ENCODE measurements around the gene CTDP1. TPM values are rescaled to one million over a fixed set of nuclear protein-coding genes. Genes with fewer than 3 reads are reported as not detected.
A peak's percentile ranks its signal among the peaks of the same experiment; 100 is the strongest.

CTDP1 gene
- total and polyA plus RNA-seq, 7 experiments from 2014 or later, result 11.6 to 75.3 (median 41.2) TPM

DNA sequence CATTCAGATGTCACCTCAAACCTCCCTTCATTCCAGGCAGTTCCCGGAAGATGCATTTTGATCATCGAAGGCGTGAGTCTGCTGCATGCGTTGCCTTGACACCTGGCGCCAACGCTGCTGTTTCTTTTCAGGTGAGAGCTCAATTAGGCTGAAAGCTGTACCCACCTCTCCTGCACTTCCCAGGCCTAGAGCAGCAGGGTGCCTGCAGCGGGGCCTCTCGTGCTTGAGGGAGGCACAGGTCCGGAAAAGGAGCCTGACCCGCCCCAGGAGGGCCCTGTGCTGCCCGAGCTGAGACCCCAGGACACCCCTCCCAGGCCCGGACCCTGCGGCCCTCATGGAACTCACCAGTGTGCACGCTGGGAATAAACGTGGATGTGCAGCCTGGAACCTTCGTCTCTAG, 86.7 kb downstream of the CTDP1 start:
- peaks cover 3 to 23% (median 3%) of the 10 kb centered on the region in 5 donors for H3K36me3 Mint-ChIP-seq
- no peaks in the 10 kb centered on the region for H3K4me1 Mint-ChIP-seq
- no peak overlapping the region for H3K4me3 Mint-ChIP-seq
- Histone ChIP-seq H3K27me3 (ENCODE audit: control insufficient read depth in 2 of 2, insufficient read depth in 2 of 2, low read length in 2 of 2) (no peaks in the 10 kb centered on the region), H3K4me1 (ENCODE audit: control insufficient read depth in 2 of 2, insufficient read depth in 2 of 2, low read length in 2 of 2) (no peaks in the 10 kb centered on the region), H3K36me3 (ENCODE audit: control insufficient read depth in 2 of 3, insufficient read depth in 3 of 3, low read length in 3 of 3) (no peaks in the 10 kb centered on the region), H3K4me3 (ENCODE audit: low read length) (no peak overlapping the region), H3K27ac (ENCODE audit: low read depth, low read length) (no peak overlapping the region), H3K9me3 (ENCODE audit: control insufficient read depth in 2 of 3, low read length in 3 of 3) (peaks cover 0 to 20% (median 0%) of the 10 kb centered on the region in 3 experiments)
- ChIA-PET CTCF (no interaction called here), POLR2A (no interaction called here)
- peaks cover 6 to 51% (median 20%) of the 10 kb centered on the region in 11 donors for H3K9me3 Mint-ChIP-seq
- peaks cover 4 to 23% (median 14%) of the 10 kb centered on the region in 5 donors for H3K27me3 Mint-ChIP-seq
- no peak for ATAC-seq
- intact Hi-C loops (cut with micrococcal nuclease), result no loop called here
- peak in 1 of 9 donors; percentile 17 for DNase-seq
- no peak overlapping the region for H3K27ac Mint-ChIP-seq

DNA sequence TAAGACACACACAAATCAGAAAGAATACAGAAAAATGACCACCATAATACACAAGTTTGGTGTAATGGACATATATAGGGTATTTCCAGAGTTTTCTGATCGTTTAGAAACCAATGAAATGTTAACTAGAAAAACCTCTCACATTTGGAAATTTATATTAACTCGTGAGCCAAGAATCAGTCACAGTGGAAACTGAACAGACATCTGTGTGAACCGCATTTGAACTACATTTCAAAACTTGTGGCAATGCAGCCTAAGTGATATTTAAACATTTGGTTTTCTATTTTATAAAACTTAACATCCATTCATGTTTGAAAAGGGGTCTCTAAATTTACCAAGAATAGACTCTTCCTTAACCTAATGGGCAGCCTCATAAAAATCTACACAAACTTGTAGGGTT, 89.1 kb downstream of the CTDP1 start:
- Mint-ChIP-seq H3K27me3 (peaks cover 4 to 31% (median 14%) of the 10 kb centered on the region in 5 donors), H3K27ac (no peak overlapping the region), H3K4me3 (no peak overlapping the region), H3K4me1 (no peaks in the 10 kb centered on the region), H3K9me3 (peaks cover 2 to 27% (median 14%) of the 10 kb centered on the region in 11 donors), H3K36me3 (peaks cover 2 to 17% (median 3%) of the 10 kb centered on the region in 5 donors)
- Histone ChIP-seq H3K9me3 (ENCODE audit: control insufficient read depth in 2 of 3, low read length in 3 of 3) (peaks cover 0 to 11% (median 0%) of the 10 kb centered on the region in 3 experiments), H3K27ac (ENCODE audit: low read depth, low read length) (no peak overlapping the region), H3K4me1 (ENCODE audit: control insufficient read depth in 2 of 2, insufficient read depth in 2 of 2, low read length in 2 of 2) (no peaks in the 10 kb centered on the region), H3K27me3 (ENCODE audit: control insufficient read depth in 2 of 2, insufficient read depth in 2 of 2, low read length in 2 of 2) (no peaks in the 10 kb centered on the region), H3K36me3 (ENCODE audit: control insufficient read depth in 2 of 3, insufficient read depth in 3 of 3, low read length in 3 of 3) (no peaks in the 10 kb centered on the region), H3K4me3 (ENCODE audit: low read length) (no peak overlapping the region)
- no peak for ATAC-seq
- intact Hi-C loops (cut with micrococcal nuclease), result no loop called here
- ChIA-PET CTCF (no interaction called here), POLR2A (no interaction called here)
- DNase-seq, result no peak

DNA sequence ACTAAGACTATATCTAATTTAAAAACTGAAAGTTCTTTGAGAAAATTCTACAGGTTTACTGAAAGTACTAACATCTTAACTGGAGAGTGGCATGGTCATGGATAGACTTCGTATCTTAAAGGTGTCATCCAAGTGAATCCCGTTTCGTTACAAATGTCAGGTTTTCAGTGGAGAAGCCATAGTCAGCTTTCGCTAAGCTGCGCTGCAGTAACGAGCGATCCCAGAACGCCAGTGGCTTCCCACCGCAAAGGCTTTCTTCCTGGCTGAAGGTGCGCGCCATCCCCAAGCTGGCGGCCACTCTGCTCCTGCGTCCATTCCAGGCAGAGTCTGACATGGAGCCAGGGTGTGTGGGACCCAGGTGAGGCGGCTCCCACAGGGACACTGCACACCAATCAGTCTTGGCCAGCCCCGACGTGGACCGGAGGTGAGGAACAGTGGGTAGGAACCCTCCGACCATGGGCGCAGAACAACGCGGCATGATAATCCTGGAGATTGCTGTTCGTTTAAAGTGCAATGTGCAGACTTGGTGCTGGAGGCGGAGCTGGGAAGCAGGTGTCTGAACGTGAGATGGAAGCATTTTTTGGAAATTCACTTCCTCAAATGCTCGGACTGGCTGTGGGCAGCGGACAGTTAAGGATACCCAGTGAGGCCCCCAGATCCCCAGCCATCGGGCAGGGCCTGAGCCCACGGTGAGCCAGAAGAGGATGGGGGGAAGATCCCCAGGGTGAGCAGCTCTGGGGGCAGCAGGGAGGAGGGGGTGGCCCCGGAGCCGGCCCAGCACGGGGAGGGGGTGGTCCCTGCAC, 90.3 kb downstream of the CTDP1 start:
- no peaks in the 10 kb centered on the region for H3K4me1 Mint-ChIP-seq
- ChIA-PET POLR2A (no interaction called here), CTCF (no interaction called here)
- H3K4me3 ChIP-seq (ENCODE audit: low read length), result no peak overlapping the region
- ATAC-seq (no peak), DNase-seq (no peak)
- no peaks in the 10 kb centered on the region for H3K27me3 ChIP-seq (ENCODE audit: control insufficient read depth in 2 of 2, insufficient read depth in 2 of 2, low read length in 2 of 2)
- peaks cover 0 to 10% (median 0%) of the 10 kb centered on the region in 3 experiments for H3K9me3 ChIP-seq (ENCODE audit: control insufficient read depth in 2 of 3, low read length in 3 of 3)
- peaks cover 2 to 17% (median 3%) of the 10 kb centered on the region in 5 donors for H3K36me3 Mint-ChIP-seq
- H3K27ac ChIP-seq (ENCODE audit: low read depth, low read length), result no peak overlapping the region
- H3K4me3 Mint-ChIP-seq, result no peak overlapping the region
- H3K4me1 ChIP-seq (ENCODE audit: control insufficient read depth in 2 of 2, insufficient read depth in 2 of 2, low read length in 2 of 2), result no peaks in the 10 kb centered on the region
- no peaks in the 10 kb centered on the region for H3K36me3 ChIP-seq (ENCODE audit: control insufficient read depth in 2 of 3, insufficient read depth in 3 of 3, low read length in 3 of 3)
- intact Hi-C loops (cut with micrococcal nuclease), result no loop called here
- peaks cover 0 to 26% (median 15%) of the 10 kb centered on the region in 11 donors for H3K9me3 Mint-ChIP-seq
- H3K27ac Mint-ChIP-seq, result no peak overlapping the region
- peaks cover 4 to 34% (median 15%) of the 10 kb centered on the region in 5 donors for H3K27me3 Mint-ChIP-seq

DNA sequence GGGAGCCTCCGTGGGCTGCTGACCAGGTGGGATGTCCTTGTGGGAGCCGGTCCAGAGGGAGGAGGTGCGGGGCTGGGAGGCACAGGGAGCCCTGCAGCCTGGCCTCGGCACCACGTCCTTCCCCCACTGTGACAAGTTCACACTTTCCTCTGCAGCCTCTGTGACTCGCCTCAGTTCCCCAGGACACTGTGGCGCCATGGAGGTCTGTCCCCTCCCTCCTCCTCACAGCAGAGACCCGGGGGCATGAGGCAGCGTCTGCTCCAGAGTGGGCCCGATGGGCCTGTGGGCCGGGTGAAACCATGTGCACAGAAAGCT, 90.9 kb downstream of the CTDP1 start:
- peaks cover 0 to 26% (median 15%) of the 10 kb centered on the region in 11 donors for H3K9me3 Mint-ChIP-seq
- Histone ChIP-seq H3K27ac (ENCODE audit: low read depth, low read length) (no peak overlapping the region), H3K27me3 (ENCODE audit: control insufficient read depth in 2 of 2, insufficient read depth in 2 of 2, low read length in 2 of 2) (no peaks in the 10 kb centered on the region), H3K36me3 (ENCODE audit: control insufficient read depth in 2 of 3, insufficient read depth in 3 of 3, low read length in 3 of 3) (no peaks in the 10 kb centered on the region), H3K4me3 (ENCODE audit: low read length) (no peak overlapping the region), H3K4me1 (ENCODE audit: control insufficient read depth in 2 of 2, insufficient read depth in 2 of 2, low read length in 2 of 2) (no peaks in the 10 kb centered on the region), H3K9me3 (ENCODE audit: control insufficient read depth in 2 of 3, low read length in 3 of 3) (peaks cover 0 to 10% (median 0%) of the 10 kb centered on the region in 3 experiments)
- ATAC-seq (no peak), DNase-seq (no peak)
- no peak overlapping the region for H3K27ac Mint-ChIP-seq
- POLR2A ChIA-PET, result no interaction called here
- peaks cover 2 to 17% (median 3%) of the 10 kb centered on the region in 5 donors for H3K36me3 Mint-ChIP-seq
- intact Hi-C loops (cut with micrococcal nuclease), result no loop called here
- H3K27me3 Mint-ChIP-seq, result peaks cover 4 to 34% (median 16%) of the 10 kb centered on the region in 5 donors
- no peaks in the 10 kb centered on the region for H3K4me1 Mint-ChIP-seq
- CTCF ChIA-PET, result no interaction called here
- H3K4me3 Mint-ChIP-seq, result no peak overlapping the region

DNA sequence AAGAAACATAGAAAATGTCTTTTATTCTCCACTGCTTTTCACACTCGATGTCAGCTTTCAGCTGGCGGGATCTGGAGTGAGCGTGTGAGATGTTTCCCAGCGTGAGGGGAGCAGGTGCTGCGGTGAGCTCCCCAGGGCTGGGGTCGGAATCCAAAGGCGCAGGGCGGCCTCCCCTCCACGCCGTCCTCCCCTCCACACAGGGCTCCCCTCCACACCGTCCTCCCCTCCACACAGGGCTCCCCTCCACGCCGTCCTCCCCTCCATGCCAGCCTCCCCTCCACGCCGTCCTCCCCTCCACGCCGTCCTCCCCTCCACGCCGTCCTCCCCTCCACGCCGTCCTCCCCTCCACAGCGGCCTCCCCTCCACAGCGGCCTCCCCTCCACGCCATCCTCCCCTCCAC, 91.2 kb downstream of the CTDP1 start:
- no peak for ATAC-seq

DNA sequence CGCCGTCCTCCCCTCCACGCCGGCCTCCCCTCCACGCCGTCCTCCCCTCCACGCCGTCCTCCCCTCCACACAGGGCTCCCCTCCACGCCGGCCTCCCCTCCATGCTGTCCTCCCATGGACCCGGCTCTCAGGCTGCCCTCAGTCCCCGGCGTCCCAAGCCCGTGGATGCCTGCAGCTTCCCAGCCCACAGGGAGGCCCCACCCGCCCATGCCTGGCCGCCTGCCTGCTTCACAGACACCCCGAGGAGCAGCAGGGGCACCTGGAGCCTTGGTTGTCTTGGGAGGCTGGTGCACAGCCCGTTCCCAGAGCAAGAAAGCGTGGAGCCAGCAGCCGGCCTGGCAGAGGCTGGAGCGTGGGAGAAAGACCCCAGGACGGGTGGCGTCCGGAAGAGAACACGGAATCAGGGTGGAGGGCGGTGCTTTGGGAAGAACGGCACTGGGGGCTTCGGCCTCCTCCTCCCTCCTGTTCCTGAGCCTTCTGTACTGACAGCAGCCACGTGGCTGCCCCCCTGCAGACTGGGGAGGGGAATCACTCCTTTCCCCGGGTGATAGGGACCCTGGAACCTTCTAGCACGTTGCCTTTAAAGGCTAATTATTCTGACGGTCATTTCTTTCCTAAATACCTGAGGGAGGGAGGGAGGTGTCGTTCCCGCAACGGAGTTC, 92.0 kb downstream of the CTDP1 start:
- Mint-ChIP-seq H3K27ac (no peak overlapping the region), H3K4me3 (no peak overlapping the region), H3K36me3 (peaks cover 0 to 11% (median 3%) of the 10 kb centered on the region in 5 donors), H3K27me3 (peaks cover 4 to 34% (median 27%) of the 10 kb centered on the region in 5 donors), H3K4me1 (no peaks in the 10 kb centered on the region), H3K9me3 (peaks cover 0 to 23% (median 12%) of the 10 kb centered on the region in 11 donors)
- H3K36me3 ChIP-seq (ENCODE audit: control insufficient read depth in 2 of 3, insufficient read depth in 3 of 3, low read length in 3 of 3), result no peaks in the 10 kb centered on the region
- peaks cover 0 to 10% (median 0%) of the 10 kb centered on the region in 3 experiments for H3K9me3 ChIP-seq (ENCODE audit: control insufficient read depth in 2 of 3, low read length in 3 of 3)
- DNase-seq (no peak), ATAC-seq (no peak)
- H3K27ac ChIP-seq (ENCODE audit: low read depth, low read length), result no peak overlapping the region
- H3K4me1 ChIP-seq (ENCODE audit: control insufficient read depth in 2 of 2, insufficient read depth in 2 of 2, low read length in 2 of 2), result no peaks in the 10 kb centered on the region
- intact Hi-C loops (cut with micrococcal nuclease), result no loop called here
- H3K4me3 ChIP-seq (ENCODE audit: low read length), result no peak overlapping the region
- no peaks in the 10 kb centered on the region for H3K27me3 ChIP-seq (ENCODE audit: control insufficient read depth in 2 of 2, insufficient read depth in 2 of 2, low read length in 2 of 2)
- ChIA-PET POLR2A (no interaction called here), CTCF (no interaction called here)

More for the DNA sequence above, 91.2 kb downstream of the CTDP1 start:
- Mint-ChIP-seq H3K4me1 (no peaks in the 10 kb centered on the region), H3K36me3 (peaks cover 2 to 14% (median 3%) of the 10 kb centered on the region in 5 donors), H3K27me3 (peaks cover 4 to 34% (median 20%) of the 10 kb centered on the region in 5 donors), H3K9me3 (peaks cover 0 to 23% (median 14%) of the 10 kb centered on the region in 11 donors), H3K4me3 (no peak overlapping the region), H3K27ac (no peak overlapping the region)
- H3K4me1 ChIP-seq (ENCODE audit: control insufficient read depth in 2 of 2, insufficient read depth in 2 of 2, low read length in 2 of 2), result no peaks in the 10 kb centered on the region
- no peaks in the 10 kb centered on the region for H3K27me3 ChIP-seq (ENCODE audit: control insufficient read depth in 2 of 2, insufficient read depth in 2 of 2, low read length in 2 of 2)
- H3K4me3 ChIP-seq (ENCODE audit: low read length), result no peak overlapping the region
- POLR2A ChIA-PET, result no interaction called here
- no peaks in the 10 kb centered on the region for H3K36me3 ChIP-seq (ENCODE audit: control insufficient read depth in 2 of 3, insufficient read depth in 3 of 3, low read length in 3 of 3)
- intact Hi-C loops (cut with micrococcal nuclease), result no loop called here
- H3K9me3 ChIP-seq (ENCODE audit: control insufficient read depth in 2 of 3, low read length in 3 of 3), result peaks cover 0 to 10% (median 0%) of the 10 kb centered on the region in 3 experiments
- no peak overlapping the region for H3K27ac ChIP-seq (ENCODE audit: low read depth, low read length)
- CTCF ChIA-PET, result no interaction called here
- no peak for DNase-seq

All from naive thymus-derived CD4-positive, alpha-beta T cell (primary cell).